Measurements from ENCODE around the gene TTF1. TPM values are rescaled to one million over a fixed set of nuclear protein-coding genes. Genes with fewer than 3 reads are reported as not detected.

Gene TTF1, protein sequence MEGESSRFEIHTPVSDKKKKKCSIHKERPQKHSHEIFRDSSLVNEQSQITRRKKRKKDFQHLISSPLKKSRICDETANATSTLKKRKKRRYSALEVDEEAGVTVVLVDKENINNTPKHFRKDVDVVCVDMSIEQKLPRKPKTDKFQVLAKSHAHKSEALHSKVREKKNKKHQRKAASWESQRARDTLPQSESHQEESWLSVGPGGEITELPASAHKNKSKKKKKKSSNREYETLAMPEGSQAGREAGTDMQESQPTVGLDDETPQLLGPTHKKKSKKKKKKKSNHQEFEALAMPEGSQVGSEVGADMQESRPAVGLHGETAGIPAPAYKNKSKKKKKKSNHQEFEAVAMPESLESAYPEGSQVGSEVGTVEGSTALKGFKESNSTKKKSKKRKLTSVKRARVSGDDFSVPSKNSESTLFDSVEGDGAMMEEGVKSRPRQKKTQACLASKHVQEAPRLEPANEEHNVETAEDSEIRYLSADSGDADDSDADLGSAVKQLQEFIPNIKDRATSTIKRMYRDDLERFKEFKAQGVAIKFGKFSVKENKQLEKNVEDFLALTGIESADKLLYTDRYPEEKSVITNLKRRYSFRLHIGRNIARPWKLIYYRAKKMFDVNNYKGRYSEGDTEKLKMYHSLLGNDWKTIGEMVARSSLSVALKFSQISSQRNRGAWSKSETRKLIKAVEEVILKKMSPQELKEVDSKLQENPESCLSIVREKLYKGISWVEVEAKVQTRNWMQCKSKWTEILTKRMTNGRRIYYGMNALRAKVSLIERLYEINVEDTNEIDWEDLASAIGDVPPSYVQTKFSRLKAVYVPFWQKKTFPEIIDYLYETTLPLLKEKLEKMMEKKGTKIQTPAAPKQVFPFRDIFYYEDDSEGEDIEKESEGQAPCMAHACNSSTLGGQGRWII
- 8.0 and 10.0 TPM in 2 replicates for polyA plus RNA-seq (2011; rRNA removed)
- 2.4 and 4.0 TPM in 2 replicates for polyA minus RNA-seq (2011; rRNA and poly(A)+ RNA removed)

- TF ChIP-seq CTCF (IDR thresholded peaks at IDR 0.05; ENCODE audit: low read depth, low read length): no peak
- Histone ChIP-seq H3K27me3 (ENCODE audit: control insufficient read depth, insufficient read depth, low read length) (peaks cover 16% of the 10 kb centered on the region), H3K27ac (ENCODE audit: low read depth, low read length) (no peak within 1 kb of the TSS), H3K9me3 (ENCODE audit: control insufficient read depth, insufficient read depth, low read length) (no peaks in the 10 kb centered on the region; the same call in 1 of the 2 replicates), H3K4me3 (ENCODE audit: low read depth, low read length) (peak within 1 kb of the TSS; percentile 82)
- ChIA-PET CTCF (no interaction called here), POLR2A (interaction anchor here (0.7 kb wide), 1 partner anchor 399 kb away, joined by 3 read pairs; no protein-coding TSS in a partner anchor)
- DNase-seq (ENCODE audit: low read depth, low spot score): peak; percentile 63
Measured at GRCh38 chr9:132406554-132407122, at the start of gene TTF1. TTF1 (minus strand) TSS chr9:132406840; CDS start chr9:132402821, 4,019 bp downstream.

DNA sequence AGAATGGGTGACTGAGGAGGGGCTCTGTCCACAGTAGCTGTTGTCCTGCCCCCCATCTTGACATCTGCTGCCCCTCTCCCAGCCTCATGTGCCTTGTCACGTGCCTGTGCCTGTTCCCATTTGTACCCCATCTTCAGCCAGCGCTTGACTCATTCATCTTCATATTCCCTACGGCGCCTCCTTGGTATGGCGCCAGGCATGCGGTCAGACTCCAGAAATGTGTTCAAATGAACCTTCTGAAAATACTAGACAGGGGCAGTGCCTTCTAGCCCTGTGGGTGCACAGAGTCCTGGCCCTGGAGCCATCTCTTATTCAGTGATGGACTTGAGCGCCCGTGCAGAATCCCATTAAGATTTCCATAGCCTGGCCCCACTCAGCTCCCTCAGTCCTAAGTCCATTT lies 49.6 kb upstream of the TTF1 start:
- CTCF ChIA-PET: no interaction called here
- TF ChIP-seq CTCF (IDR thresholded peaks at IDR 0.05; ENCODE audit: low read depth, low read length): no peak

DNA sequence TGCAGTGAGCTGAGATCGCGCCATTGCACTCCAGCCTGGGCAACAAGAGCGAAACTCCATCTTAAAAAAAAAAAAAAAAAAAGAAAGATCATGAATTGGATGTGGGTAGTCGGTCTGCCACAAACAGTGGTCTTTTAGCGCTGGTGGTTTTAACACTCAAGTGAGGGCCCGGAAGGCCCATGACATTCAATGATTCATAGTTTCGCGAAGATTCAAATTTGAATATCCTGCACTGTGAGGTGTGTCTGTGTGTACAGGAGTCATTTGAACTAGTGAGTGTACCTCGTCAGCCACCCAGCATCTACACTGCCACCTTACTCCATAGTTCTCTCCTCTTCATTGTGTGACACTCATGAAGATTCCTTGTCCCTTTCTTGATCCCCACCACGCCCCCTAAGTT lies 44.6 kb upstream of the TTF1 start:
- no peak for DNase-seq (ENCODE audit: low read depth, low spot score)
- no peaks in the 10 kb centered on the region for H3K9me3 ChIP-seq (ENCODE audit: control insufficient read depth, insufficient read depth, low read length)
- H3K4me3 ChIP-seq (ENCODE audit: low read depth, low read length): no peak overlapping the region
- TF ChIP-seq CTCF (IDR thresholded peaks at IDR 0.05; ENCODE audit: low read depth, low read length): no peak
- H3K27ac ChIP-seq (ENCODE audit: low read depth, low read length): no peak overlapping the region
- ChIA-PET CTCF (no interaction called here), POLR2A (no interaction called here)
- H3K27me3 ChIP-seq (ENCODE audit: control insufficient read depth, insufficient read depth, low read length): peaks cover 13% of the 10 kb centered on the region

More for the DNA sequence above, 49.6 kb upstream of the TTF1 start:
- H3K4me3 ChIP-seq (ENCODE audit: low read depth, low read length): no peak overlapping the region
- no peak for DNase-seq (ENCODE audit: low read depth, low spot score)
- POLR2A ChIA-PET: interaction anchor here (0.6 kb wide), 1 partner anchor 45 kb away, joined by 3 read pairs; no protein-coding TSS in a partner anchor
- peaks cover 24% of the 10 kb centered on the region for H3K27me3 ChIP-seq (ENCODE audit: control insufficient read depth, insufficient read depth, low read length)
- no peak overlapping the region for H3K27ac ChIP-seq (ENCODE audit: low read depth, low read length)
- H3K9me3 ChIP-seq (ENCODE audit: control insufficient read depth, insufficient read depth, low read length): 0 out of 2 replicates have a peak, but pooled peaks cover 2% of the 10 kb centered on the region

DNA sequence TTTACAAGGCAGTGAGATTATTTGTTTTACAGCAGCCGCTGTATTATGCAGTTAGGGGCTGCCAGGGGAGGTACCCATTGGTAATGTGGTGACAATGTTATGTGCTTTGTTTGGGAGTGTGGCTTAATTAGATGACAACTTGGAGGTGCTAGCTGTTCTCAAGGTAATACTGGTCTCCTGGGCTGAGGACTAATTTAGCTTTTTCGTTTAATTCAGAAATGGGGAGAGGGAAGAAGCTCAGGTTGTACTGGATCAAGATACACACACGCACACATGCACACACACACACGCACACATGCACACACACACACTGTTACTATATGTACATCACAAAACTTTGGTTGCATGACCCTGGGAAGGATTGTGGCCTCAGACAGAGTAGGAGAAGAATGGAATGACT lies 41.3 kb upstream of the TTF1 start:
- CTCF ChIA-PET: no interaction called here

More for the DNA sequence above, 41.3 kb upstream of the TTF1 start:
- Histone ChIP-seq H3K27me3 (ENCODE audit: control insufficient read depth, insufficient read depth, low read length) (peaks cover 7% of the 10 kb centered on the region), H3K4me3 (ENCODE audit: low read depth, low read length) (no peak overlapping the region), H3K9me3 (ENCODE audit: control insufficient read depth, insufficient read depth, low read length) (no peaks in the 10 kb centered on the region), H3K27ac (ENCODE audit: low read depth, low read length) (no peak overlapping the region)
- TF ChIP-seq CTCF (IDR thresholded peaks at IDR 0.05; ENCODE audit: low read depth, low read length): no peak
- POLR2A ChIA-PET: no interaction called here
- DNase-seq (ENCODE audit: low read depth, low spot score): no peak
